HG02763 (cell line): ENCODE data around the gene STX1B.
A peak's percentile ranks its signal among the peaks of the same experiment; 100 is the strongest.

Source experiments
- ATAC-seq: cut with Tn5 transposase; IDR thresholded peaks from one replicate; pipeline ENCODE4 v1.9.1; 2021; ENCODE audit warnings: mild to moderate bottlenecking, moderate library complexity; ENCODE audit not compliant: unreplicated experiment

The STX1B gene

GRCh38 chr16:30980434-30980833 lies 30.0 kb downstream of the STX1B start:
- no peak for ATAC-seq

- no peak for ATAC-seq
These were observed 30.4 kb downstream of the STX1B start for GRCh38 chr16:30980023-30980371.

- no peak for ATAC-seq
These were observed 31.0 kb downstream of the STX1B start for GRCh38 chr16:30979170-30980022.

GRCh38 chr16:30977502-30977901 lies 32.9 kb downstream of the STX1B start:
- ATAC-seq: no peak

- no peak for ATAC-seq
These were observed 34.0 kb downstream of the STX1B start for GRCh38 chr16:30976486-30976885.

GRCh38 chr16:30974348-30974747 lies 36.1 kb downstream of the STX1B start:
- ATAC-seq: no peak

- no peak for ATAC-seq
These were observed 37.6 kb downstream of the STX1B start for GRCh38 chr16:30972872-30973271.

GRCh38 chr16:30971298-30971697 lies 39.1 kb downstream of the STX1B start:
- no peak for ATAC-seq

- ATAC-seq: no peak
These were observed 41.1 kb downstream of the STX1B start for GRCh38 chr16:30969246-30969842.

GRCh38 chr16:30967795-30968194 lies 42.6 kb downstream of the STX1B start:
- no peak for ATAC-seq

- ATAC-seq: no peak
These were observed 44.3 kb downstream of the STX1B start for GRCh38 chr16:30966033-30966619.

- no peak for ATAC-seq
These were observed 45.0 kb downstream of the STX1B start for GRCh38 chr16:30965436-30965835.

- ATAC-seq: no peak
These were observed 45.7 kb downstream of the STX1B start for GRCh38 chr16:30964574-30965226.

GRCh38 chr16:30963925-30964511 lies 46.4 kb downstream of the STX1B start:
- no peak for ATAC-seq

GRCh38 chr16:30961384-30961783 lies 49.1 kb downstream of the STX1B start:
- no peak for ATAC-seq

GRCh38 chr16:30958175-30959079 lies 52.0 kb downstream of the STX1B start:
- ATAC-seq: peak; percentile 23

GRCh38 chr16:30957456-30958174 lies 52.8 kb downstream of the STX1B start, which contains the start of gene SETD1A:
TSS of gene SETD1A (plus strand) at chr16:30957754. CDS start at chr16:30958732, 978 bp downstream.
- peak; percentile 72 for ATAC-seq

GRCh38 chr16:30956601-30957455 lies 53.6 kb downstream of the STX1B start:
- ATAC-seq: peak; percentile 41
